HEK293T (cell line): ENCODE results near the gene RO60.

Experiments used
- ARNT ChIP-seq: fragments of 450-650 bp; IDR thresholded peaks from 2 replicates; pipeline ENCODE4 v1.6.1; 2017; ENCODE audit warnings: mild to moderate bottlenecking
- BHLHE40 ChIP-seq: fragments of 450-650 bp; IDR thresholded peaks from 2 replicates; pipeline ENCODE4 v1.6.1; 2016; ENCODE audit warnings: mild to moderate bottlenecking, moderate library complexity, borderline replicate concordance
- FOXK2 ChIP-seq: fragments of 450-650 bp; IDR thresholded peaks from 2 replicates; pipeline ENCODE4 v1.6.1; 2016; ENCODE audit warnings: mild to moderate bottlenecking
- FOXM1 ChIP-seq: fragments of 450-650 bp; IDR thresholded peaks from 2 replicates; pipeline ENCODE4 v1.6.1; 2017; ENCODE audit warnings: mild to moderate bottlenecking, borderline replicate concordance
- SP1 ChIP-seq: fragments of 450-650 bp; IDR thresholded peaks from 2 replicates; pipeline ENCODE4 v1.6.1; 2017
- SUZ12 ChIP-seq: fragments of 450-650 bp; IDR thresholded peaks from 2 replicates; pipeline ENCODE4 v1.6.1; 2016; ENCODE audit warnings: mild to moderate bottlenecking
- TARDBP ChIP-seq: fragments of 450-650 bp; IDR thresholded peaks from 2 replicates; pipeline ENCODE4 v1.6.1; 2016
- TF ChIP-seq, protein P1 (sequence below): fragments of 450-650 bp; IDR thresholded peaks from 2 replicates; pipeline ENCODE4 v1.6.1; 2016

DNA sequence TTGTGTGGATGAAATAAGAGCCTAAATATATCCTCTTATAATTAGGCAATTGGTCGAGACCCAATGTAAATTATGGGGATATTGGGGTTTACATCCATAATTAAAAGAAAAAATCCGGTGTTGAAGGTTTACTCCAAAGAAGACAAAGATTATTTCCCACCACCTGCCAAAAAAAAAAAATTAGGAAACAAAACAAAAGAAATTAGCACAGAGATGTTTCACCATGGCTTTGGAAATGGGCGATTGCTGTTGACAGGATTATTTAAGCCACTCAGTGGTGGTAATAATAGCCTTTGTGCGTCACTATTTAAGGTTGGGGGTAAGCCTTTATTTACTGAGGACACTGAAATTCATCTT, 46.4 kb downstream of the RO60 start:
- TF ChIP-seq ARNT (no peak), FOXK2 (no peak), SUZ12 (no peak), TARDBP (no peak), FOXM1 (no peak), SP1 (no peak), BHLHE40 (no peak)
- TF ChIP-seq, protein P1, sequence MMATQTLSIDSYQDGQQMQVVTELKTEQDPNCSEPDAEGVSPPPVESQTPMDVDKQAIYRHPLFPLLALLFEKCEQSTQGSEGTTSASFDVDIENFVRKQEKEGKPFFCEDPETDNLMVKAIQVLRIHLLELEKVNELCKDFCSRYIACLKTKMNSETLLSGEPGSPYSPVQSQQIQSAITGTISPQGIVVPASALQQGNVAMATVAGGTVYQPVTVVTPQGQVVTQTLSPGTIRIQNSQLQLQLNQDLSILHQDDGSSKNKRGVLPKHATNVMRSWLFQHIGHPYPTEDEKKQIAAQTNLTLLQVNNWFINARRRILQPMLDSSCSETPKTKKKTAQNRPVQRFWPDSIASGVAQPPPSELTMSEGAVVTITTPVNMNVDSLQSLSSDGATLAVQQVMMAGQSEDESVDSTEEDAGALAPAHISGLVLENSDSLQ = no peak
